ENCODE measurements around the gene HMGB1. TPM values are rescaled to one million over a fixed set of nuclear protein-coding genes. Genes with fewer than 3 reads are reported as not detected.

Gene HMGB1
- total RNA-seq (ENCODE audit: insufficient read depth, low replicate concordance): 118 TPM

DNA sequence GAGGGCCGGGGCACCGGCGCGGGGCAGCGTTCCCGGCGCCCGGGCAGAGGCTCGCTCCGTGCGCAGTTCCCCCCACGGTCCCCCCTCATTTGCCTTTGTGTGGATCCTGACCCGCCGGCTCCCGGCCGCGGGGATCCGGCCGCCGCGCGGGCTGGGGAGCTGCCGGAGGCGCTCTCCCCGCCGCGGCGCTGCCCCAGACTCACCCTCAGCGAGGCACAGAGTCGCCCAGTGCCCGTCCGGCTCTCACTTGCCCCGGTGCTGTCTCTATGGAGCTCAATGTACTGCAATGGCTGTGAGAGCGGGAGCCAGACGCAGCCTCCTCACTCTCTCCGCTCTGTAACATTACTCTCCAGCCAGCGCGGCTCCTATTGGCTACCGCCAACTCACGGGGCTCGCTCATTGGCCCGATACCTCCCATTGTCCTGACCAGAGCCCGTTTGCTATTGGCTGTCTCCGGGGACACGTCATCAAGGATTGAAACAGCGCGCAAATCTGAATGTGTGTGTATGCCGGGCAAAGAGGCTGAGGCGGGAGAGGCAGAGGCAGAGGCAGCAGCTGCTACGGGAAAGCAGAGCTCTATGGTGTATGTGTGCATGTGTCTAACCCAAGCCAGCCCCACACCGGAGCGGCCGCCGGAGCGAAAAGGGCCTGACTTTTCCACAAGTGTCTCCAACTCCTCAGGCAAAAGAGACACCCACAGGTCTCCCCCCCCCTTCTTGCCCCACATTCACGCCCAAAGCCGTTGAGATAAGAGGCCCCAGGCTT lies at the start of gene HMGB1:
Gene HMGB1, minus strand, starts transcription at position 344 of the 765 bp plus-strand sequence. CDS start 2,256 bp downstream, outside the sequence.
- peak; percentile 99 for DNase-seq (ENCODE audit: low spot score)

DNA sequence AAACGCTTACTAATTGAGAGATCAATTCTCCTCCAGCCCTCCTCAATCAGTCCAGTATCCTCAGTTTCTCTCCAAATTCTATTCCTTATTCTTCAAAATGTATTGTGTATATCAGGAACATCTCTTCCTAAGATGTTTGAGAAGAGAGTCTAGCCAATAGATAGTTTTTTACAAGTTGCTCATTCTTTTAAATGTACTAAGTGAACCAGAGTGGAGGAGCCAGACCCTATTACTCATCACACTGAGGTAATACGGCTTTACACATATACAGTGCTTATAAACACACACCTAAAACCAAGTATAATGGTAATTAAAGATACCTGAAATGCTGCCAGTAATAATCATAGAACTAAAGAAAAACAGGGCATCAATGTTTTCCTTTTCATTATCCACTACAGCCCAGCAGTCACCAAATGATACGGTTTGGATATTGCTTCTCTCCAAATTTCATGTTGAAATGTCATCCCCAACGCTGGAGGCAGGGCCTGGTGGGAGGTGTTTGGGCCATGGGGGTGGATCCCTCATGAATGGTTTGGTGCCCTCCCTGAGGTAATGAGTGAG lies 45.2 kb upstream of the HMGB1 start:
- no peak for DNase-seq (ENCODE audit: low spot score)

DNA sequence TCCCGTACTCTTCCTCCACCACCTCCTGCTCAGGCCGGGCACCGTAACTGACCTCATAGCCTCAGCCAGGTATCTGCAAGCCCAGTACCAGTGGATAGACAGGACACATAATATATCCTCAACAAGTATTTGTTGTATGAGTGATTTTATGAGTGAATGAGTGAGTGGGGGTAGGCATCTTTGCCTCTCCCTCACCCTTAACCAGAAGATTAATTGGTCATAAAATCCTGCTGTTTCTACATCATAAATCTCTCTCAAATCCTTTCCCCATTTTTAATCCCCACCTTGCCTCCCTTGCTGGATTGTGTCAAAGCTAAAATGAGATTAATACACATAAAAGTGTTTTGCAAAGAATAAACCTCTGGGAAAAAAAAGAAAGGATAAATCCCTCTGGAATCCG lies 44.4 kb upstream of the HMGB1 start:
- DNase-seq (ENCODE audit: low spot score): no peak

DNA sequence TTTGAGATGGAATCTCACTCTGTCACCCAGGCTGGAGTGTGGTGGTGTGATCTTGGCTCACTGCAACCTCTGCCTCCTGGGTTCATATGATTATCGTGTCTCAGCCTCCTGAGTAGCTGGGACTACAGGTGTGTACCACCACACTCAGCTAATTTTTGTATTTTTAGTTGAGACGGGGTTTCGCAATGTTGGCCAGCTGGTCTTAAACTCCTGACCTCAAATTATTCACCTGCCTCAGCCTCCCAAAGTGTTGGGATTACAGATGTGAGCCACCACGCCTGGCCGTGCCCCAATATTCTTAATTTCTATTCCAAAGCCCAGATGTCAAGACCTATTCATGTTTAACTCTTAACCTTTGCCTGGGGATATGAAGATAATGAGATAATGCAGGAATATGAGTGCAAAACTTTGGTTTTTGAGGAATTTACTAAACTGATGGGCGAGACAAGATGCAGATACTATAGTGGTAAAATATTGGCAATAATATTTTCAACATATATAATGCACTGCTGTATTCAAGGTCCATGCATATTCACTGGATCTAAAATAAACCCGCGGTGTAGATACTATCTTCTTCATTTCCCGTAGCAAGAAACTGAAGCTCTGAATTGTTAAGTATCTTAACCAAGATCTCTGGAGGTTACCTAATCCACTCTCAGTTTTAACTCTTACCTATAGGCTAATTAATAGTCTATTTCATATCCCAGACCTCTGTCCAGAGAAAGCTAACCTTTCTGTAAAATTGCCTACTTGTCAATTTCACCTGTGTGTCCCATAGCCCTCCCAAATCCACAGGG lies 43.7 kb upstream of the HMGB1 start:
- DNase-seq (ENCODE audit: low spot score): no peak

DNA sequence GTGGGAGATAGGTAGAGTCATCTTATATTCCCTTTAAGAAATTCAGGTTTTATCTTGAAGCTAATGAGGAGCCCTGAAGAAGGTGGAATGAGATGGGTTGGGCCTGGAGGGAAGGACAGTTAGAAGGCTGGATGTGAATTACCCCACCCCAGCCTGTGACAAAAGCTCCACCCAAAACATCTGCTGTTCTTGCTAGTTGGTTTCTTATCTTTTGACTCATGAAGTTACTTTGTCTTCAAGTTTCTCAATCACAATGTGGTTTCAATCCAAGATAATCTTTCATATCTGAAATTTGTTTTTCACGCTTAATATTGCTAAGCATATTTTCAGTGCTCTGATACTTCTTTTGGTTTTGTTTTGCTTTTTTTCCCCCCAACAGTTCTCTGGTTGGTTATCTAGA lies 38.3 kb upstream of the HMGB1 start:
- DNase-seq (ENCODE audit: low spot score): peak; percentile 20

DNA sequence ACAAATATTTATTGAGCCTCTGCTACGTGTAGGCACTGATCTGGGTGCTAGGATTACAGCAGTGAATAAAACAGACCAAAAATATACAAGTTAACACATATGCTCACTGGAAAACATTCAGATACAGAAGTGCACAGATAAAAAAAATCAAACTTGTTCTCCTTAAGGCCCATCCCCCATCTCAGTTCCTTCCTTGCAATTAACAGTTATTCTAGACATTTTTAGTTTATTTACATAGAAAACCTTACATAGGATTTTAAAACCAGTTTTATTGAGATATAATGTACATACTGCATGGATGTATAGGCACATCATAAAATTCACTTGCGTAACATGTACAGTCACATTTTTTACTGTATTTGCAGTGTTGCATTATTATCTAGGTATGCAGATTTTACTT lies 36.5 kb upstream of the HMGB1 start:
- DNase-seq (ENCODE audit: low spot score): no peak

DNA sequence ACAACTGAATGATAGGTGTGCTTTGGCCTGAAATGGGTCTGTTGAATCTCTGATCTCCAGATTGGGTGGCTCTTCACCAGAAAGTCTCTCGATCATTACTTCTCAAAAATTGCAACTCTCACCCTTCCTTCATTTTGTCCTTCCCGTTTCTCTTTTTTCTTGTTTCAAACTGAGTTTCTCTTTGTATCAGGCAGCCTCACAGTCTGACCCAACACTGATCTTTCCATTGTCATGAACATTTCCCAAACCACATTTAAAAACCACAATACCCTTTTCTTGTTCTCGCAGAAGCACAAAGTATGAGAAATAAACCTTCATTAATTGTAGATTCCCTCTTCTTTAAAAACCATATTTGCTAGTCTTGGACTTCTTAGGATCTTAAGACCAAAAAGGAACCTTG lies 33.6 kb upstream of the HMGB1 start:
- DNase-seq (ENCODE audit: low spot score): no peak

DNA sequence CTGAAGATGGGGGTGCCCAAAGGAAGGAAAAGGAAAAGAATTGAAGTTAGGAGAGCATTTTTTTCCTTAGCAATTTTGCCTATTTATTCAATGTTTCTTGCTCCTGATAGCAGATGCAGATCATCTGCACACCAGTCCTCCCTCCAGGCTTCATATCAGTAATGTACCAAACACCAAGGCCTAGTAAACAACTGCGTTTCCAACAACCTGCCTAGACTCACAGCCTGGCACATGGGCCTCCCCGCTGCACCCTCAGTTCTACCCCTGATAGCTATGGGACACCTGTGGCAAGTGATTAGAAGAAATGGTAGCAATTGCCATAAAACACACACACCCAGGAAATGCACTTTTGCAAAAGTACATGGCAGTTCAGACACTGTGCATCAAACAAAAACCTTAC lies 30.4 kb upstream of the HMGB1 start:
- DNase-seq (ENCODE audit: low spot score): no peak

DNA sequence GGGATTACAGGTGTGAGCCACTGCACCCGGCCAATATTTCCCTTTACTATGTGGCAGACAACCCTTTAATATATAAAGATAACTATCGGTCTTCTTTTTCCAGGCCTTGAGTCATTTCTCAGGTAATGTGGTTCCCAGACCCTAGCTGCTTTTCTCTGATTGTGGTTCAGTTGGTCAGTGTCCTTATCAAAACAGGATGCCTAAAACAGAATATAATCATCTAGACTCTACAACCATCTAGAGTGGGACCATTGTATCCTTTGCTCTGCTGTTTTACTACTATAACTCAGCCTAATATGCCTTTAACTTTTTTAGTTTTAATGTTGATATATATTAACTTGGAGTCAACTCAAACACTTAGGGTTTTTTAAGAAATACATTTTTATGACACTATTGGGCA lies 30.0 kb upstream of the HMGB1 start:
- no peak for DNase-seq (ENCODE audit: low spot score)

DNA sequence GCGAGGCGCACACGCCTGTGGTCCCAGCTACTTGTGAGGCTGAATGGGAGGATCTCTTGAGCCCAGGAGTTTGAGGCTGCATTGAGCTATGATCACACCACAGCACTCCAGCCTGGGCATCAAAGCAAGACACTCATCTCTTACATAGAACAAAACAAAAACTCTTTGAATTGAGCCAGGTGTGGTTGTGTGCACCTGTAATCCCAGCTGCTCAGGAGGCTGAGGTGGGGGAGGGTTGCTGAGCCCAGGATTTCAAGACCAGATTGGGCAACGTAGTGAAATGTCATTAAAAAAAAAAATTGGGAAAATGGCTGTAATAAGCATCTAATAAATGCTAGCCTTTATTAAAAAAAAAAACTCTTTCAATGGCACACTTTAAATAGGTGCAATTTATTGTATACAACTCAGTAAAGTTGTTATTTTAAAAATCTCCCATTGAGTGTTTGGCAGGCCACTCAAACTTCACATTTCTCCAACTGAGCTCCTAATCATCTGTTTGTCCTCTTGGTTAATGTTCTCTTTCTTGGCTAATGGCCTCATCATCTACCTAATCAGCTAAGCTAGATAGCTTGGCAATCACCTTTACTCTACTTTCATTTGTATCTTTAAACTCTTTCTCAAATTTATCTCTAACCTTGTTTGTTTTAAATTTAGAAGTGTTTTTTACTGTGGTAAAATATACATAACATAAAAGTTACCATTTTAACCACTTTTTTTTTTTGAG lies 28.1 kb upstream of the HMGB1 start:
- DNase-seq (ENCODE audit: low spot score): no peak

DNA sequence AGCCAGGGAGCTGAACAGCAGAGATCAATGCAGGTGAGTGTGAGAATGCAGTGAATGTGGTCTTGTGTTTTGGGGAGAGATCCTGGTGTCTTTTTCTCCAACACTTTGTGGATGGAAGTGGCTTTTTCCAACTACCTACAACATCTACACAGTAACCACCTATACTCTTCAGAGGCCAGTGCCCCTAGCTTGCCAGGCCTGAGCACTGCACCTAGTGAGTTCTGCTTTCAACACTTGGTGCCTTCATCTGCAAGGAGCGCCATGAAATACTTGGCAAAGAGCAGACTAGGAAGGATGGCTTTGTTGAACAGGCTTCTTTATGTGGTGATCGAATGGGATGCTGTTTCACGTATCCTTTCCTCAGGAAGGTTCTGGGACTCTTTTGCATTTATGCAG lies 21.3 kb upstream of the HMGB1 start:
- no peak for DNase-seq (ENCODE audit: low spot score)

DNA sequence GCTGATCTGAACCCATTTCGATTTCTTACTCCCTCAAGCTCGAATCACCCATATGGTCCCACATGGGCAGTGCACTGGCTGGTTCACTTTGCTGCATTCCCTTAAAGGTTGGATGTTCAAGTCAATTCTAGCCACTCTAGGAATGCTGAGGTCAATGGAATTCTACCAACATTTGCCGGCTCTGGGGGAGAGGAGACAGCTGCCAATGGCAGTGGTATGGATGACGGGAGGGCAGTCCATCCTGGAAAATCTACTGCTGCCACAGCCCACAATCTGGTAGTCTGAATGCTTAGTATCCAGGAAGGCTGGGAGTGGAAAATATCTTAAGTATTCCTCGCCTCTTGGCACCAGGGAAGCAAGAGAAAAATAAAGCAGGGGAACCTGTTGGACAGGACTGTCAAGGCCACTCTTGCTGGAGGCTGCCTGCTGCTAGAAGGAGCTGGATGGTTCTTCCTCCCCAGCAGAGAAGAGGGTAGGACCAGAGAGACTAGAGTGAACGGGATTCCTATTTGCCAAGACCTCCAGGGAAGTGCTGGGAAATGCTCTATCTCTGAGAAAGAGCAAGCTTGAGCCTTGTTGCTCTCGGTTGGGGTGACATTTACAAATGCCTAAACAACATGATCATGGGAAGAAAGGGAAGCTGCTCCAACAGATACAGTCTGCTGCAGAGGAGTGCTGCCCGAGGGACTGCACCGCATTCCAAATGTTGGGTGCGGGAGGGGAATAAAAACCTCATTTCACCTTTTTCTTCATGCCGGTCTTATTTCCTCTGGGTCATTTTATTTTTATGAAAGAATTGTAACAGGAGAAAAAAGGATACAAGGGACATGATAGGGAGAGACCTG lies 20.7 kb upstream of the HMGB1 start:
- DNase-seq (ENCODE audit: low spot score): peak; percentile 53

DNA sequence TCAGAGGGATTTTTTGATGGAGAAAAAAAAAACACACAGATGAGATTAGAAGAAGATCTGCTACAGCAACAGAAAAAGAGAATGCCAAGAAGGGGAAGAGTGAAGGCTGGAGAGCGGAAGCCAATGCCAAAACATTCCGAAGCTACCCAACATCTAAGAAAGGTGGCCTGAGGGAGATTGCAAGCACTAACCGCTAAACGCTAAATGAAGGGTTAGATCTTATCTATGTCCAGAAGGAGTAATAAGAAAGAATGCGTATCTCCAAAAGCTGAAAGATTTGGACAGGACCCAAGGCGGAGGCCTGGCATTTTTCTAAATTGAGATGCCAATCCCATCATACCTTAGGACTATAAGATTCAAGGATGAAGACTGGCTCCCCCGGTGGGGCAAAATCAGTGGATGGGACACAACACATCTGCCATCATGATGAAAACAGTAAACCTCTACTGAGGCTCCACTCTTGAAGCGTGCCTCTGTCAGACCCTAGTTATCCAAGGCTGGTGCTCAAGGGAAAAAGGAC lies 15.6 kb upstream of the HMGB1 start:
- DNase-seq (ENCODE audit: low spot score): no peak

DNA sequence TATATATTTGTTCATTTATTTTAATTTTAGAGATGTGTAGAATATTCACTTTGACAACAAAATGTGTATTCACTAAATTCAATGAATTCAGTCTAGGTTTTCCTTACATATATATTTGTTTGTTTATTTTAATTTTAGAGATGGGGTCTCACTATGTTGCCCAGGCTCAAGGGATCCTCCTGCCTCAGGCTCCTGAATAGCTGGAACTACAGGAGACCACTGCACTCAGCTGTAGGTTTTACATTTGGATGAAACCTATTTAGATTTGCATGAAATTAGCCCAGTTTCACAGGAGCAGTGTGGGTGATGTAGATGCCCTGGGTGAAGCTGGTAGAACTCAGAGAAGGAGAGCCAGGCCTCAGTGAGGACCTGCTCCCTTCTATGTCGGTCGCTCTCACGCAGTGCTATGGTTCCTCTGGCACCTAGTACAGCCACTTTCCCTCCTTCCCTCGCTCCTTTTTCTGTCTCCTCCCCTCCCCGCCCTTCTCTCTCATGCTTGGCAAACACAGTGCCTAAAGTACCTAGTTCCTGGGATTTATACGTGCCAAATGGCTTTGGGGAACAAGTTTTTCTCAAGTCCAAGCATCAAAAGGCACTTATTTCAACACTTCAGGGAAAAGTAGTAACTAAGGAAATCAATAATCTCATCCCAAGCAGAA lies 14.7 kb upstream of the HMGB1 start:
- DNase-seq (ENCODE audit: low spot score): no peak

DNA sequence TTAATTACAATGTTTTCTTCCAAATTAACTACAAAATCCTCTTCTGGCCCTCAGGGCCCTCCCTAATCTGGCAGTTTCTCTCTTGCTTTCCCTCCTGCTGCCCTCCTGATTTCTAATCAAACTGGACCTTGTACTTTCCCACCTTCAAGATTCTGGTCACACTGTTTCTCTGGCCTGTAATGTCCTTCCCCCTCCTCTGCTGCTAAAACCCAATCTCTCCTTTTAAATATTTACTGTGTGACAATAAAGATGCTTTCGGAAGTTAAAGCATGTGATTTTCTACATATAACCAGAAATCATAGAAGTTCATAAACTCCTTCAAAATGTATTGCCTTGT lies 14.1 kb upstream of the HMGB1 start:
- DNase-seq (ENCODE audit: low spot score): no peak

DNA sequence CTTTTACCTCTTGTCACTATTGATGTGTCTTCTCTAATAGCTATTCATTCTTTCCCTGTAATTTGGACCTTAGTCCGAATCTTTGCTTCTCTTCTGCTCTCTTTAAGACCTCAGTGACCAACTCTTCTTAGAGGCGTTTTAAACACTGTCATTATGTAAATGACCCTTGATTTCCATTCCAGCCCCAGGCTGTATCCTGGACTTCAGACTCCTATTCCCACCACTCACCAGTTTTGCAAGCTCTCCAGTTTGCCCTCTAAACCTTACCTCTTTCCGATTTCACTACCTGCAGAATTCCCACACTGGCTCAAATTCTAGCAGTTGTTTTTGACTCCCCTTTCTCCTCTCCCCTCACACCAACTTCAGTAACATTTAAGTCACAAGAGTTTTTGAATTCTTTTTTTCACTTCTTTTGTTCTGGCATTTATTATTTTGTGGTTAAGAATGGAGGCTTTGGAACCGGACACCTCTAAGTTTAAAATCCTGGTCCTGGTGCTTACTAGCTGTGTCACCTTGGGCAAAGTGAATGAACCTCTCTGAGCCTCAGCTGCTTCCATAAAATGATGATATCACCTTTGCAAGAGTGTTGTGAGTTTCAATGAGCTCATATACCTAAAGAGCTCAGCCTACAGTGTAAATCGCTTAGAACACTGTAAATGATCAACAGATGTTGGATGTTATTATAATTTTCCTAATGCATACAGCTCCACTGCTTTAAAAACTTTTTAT lies 13.6 kb upstream of the HMGB1 start:
- no peak for DNase-seq (ENCODE audit: low spot score)

DNA sequence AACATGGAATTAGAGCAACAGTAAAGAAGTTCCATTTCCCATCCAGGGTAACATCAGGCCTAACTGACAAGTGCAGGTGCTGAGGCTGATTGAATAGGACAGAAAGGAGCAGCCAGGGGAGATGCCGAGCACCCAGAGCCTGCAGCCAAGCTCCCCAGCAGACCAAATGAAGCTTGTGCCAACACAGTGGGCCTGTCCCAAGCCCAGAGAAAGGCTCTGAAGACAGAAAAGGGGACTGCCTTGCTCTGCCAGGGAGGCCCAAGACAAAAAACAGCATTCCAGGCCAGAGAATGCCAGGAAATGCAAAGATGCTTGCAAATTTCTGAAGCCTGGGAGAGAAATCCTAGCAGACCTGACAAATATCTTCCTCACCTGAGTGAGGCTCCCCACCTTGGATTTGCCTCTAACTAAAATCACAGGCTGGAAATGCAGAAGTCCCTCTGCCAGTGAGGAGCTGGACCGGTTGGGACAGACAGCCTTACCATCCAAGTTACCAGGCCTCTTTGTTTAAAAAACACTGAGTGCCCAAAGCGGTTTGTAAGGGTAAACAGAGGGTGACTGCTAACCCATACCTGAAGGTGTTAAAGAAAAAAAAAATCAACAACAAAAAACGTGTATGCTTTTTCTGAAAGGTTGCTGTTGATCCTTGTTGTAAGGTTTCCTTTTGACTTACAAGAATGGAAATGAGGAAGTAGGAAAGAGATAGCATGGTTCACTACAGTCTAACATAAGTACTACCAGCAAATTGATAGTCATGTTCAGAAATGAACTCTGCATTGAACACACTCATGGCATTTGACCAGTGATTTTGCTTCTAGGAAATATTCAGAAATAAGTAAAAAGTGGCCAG lies 11.8 kb upstream of the HMGB1 start:
- DNase-seq (ENCODE audit: low spot score): no peak

DNA sequence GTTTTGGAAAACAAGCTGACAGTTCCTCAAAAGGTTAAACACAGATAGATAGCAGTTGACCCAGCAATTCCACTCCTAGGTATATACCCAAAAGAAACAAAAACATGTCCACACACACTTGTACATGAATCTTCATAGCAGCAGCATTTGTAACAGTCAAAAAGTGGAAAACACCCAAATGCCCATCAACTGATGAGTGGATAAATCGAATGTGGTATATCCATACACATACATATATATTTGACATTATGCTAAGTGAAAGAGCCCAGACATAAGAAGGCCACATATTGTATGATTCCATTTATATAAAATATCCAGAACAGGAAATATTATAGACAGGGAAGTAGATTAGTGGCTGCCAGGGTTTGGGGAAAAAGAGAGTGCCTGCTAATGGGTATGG lies 7.9 kb upstream of the HMGB1 start:
- no peak for DNase-seq (ENCODE audit: low spot score)

DNA sequence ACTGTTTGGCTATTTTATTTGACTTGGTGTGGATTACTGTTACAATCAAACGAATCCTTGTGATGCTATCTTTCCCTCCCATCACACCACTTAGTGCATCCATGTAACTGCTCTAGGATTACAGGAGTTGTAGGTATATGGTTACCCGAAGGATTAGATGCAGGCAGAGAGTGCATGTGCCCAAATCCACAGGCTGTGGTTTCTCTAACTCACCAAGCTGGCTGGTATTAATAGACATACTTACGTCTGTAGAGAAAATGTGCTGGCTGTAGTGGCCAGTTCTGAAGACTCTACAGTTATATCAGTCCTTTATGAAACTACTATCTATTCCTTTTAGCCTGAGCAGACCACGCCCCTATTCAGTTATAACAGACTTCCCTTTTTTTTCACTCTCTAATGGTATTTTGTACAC lies 1.1 kb upstream of the HMGB1 start:
- DNase-seq (ENCODE audit: low spot score): peak; percentile 18

Data from umbilical cord (tissue), 2 donors.